ENCODE measurements around the gene MADD. TPM values are rescaled to one million over a fixed set of nuclear protein-coding genes. Genes with fewer than 3 reads are reported as not detected.

Gene MADD
- total RNA-seq, 1 donor from 2014 or later, result 24.7 TPM

DNA sequence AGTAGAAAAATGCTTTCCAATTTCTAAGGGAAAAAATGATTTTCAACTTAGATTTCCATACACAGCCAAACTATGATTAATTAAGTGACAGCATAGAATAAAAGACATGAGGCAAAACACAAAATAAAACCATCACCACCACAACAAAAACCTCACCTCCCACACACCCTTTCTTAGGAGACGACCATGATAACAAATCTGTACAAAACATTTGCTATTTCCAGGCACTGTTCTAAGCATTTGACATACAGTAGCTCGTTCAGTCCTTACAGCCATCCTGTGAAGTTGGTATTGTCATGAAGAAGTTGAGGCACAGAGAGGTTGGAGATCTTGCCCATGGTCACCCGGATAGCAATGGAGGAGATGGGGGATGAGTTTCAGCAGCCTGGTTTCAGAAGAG, 99.7 kb downstream of the MADD start:
- no peak overlapping the region for H3K4me3 ChIP-seq (ENCODE audit: low read depth, low read length)
- TF ChIP-seq, protein P1, sequence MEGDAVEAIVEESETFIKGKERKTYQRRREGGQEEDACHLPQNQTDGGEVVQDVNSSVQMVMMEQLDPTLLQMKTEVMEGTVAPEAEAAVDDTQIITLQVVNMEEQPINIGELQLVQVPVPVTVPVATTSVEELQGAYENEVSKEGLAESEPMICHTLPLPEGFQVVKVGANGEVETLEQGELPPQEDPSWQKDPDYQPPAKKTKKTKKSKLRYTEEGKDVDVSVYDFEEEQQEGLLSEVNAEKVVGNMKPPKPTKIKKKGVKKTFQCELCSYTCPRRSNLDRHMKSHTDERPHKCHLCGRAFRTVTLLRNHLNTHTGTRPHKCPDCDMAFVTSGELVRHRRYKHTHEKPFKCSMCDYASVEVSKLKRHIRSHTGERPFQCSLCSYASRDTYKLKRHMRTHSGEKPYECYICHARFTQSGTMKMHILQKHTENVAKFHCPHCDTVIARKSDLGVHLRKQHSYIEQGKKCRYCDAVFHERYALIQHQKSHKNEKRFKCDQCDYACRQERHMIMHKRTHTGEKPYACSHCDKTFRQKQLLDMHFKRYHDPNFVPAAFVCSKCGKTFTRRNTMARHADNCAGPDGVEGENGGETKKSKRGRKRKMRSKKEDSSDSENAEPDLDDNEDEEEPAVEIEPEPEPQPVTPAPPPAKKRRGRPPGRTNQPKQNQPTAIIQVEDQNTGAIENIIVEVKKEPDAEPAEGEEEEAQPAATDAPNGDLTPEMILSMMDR (conservative IDR thresholded peaks at IDR 0.05; ENCODE audit: low read depth, low read length), result no peak
- DNase-seq (ENCODE audit: low read depth), result no peak

DNA sequence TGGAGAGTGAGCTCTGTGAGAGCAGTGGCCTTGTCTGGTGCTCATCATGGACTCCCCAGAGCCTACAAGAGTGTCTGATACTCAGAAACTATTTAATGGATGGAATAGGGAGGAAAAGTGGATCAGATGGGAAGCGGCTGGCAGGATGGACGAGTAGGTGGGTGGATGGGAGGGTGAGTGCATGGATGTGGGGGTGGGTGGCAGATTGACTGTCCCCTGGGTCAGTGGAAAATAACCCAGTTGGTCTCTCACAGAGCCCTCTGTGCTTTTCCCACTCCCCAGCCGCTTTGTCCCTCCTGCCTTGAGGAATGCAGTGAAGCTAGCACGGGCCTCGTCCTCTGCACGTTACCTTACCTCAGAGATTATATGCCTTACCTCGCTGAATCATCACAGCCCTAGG, 102.5 kb downstream of the MADD start:
- TF ChIP-seq, protein P1 (conservative IDR thresholded peaks at IDR 0.05; ENCODE audit: low read depth, low read length), result no peak
- DNase-seq (ENCODE audit: low read depth), result no peak
- no peak overlapping the region for H3K4me3 ChIP-seq (ENCODE audit: low read depth, low read length)

DNA sequence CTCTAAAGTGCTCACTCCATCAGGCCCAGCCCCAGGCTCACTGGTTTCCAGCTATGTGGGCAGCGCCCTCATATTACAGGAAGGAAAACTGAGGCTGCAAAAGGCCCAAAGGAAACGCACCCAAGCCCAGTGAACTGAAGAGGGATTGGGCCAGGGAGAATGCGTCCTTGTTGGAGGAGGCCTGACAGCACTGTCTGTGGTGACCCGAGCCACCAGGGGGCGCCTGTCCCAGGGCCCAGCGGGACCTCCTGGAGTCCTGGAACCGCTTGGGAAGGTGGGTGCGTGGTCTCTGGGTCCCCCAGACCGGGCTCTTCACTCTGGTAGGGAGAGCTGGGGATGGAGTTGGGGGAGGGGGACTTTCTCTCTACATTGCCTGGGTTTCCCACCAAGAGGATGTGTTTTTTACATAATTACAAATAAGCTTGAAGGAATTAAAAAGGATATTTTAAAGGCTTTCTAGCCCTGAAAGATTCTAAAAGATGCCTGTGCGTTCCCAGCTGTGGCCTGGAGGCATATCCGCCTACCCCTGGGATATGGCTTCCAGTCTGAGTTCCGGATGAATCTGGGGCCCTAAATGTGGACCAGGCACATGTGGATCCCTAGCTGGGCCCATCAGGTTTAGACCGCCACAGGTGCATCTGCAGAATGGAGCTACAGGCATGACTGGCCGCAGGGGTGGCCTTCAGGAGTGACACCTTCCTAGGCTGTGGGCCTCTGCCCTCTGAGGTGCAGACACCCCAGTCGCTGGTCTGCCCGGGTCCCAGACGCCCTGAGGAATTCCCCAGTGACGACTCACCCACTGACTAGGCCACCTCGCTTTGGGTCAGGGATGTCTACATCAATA, 104.2 kb downstream of the MADD start:
- TF ChIP-seq, protein P1 (conservative IDR thresholded peaks at IDR 0.05; ENCODE audit: low read depth, low read length), result peak; percentile 97
- H3K4me3 ChIP-seq (ENCODE audit: low read depth, low read length), result no peak overlapping the region
- no peak for DNase-seq (ENCODE audit: low read depth)

DNA sequence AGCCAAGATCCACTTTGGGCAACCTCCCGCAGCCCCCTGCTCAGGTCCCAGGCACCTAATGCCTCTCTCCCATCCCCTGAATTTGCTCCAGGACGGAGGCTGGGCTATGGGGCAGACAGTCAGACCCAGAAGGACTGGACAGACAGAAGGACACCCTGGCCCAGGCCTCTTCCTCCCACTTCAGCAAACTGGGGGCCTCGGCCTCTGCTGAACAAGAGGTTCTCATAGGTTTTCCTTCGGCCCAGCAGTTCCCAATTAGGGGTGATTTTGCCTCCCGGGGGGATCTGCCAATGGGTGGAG, 104.7 kb downstream of the MADD start:
- H3K4me3 ChIP-seq (ENCODE audit: low read depth, low read length), result no peak overlapping the region
- TF ChIP-seq, protein P1 (conservative IDR thresholded peaks at IDR 0.05; ENCODE audit: low read depth, low read length), result no peak
- DNase-seq (ENCODE audit: low read depth), result no peak

DNA sequence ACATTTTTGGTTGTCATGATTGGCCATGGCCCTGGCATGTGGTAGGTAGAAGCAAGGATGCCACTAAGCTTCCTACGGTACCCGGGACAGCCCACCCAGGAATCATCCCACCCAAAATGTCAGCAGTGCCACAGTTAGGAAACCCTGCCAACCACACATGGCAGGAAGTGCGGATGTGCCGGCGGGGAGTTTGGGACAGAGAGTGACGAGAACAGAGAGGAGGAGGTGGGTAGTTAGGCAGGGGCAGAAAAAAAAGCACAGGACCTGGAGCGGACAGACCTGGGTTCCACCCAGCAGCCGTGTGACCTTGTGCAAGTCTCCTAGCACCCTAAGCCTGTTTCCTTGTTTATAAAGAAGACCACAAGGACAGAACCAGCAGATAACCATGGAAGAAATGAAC, 105.1 kb downstream of the MADD start:
- no peak for DNase-seq (ENCODE audit: low read depth)
- TF ChIP-seq, protein P1 (conservative IDR thresholded peaks at IDR 0.05; ENCODE audit: low read depth, low read length), result no peak
- H3K4me3 ChIP-seq (ENCODE audit: low read depth, low read length), result no peak overlapping the region

DNA sequence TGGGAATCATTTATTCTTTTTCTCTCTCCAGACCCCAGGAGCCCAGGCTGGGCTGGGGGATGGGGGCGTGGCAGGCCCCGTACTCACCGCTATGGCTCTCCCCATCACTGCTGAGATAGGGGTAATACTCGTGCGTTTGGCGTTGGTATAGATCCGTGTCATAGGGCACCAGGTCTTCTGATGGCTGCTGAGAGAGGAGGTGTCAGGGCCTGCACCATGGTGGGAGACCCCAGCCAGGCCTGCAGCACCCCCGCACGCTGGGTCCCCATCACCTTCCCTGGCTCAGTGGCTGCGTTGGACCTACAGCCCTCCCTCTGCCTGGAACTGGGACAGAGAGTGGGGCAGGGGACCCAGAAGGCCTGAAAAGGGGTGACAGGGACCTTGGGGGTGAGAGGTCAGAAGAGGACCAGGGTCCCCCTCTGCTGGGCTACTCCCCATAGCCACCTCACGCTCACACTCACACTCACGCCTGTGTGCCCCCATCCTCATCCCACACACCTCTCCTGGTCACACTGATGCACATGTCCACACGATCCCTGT, 105.7 kb downstream of the MADD start:
- no peak for DNase-seq (ENCODE audit: low read depth)
- TF ChIP-seq, protein P1 (conservative IDR thresholded peaks at IDR 0.05; ENCODE audit: low read depth, low read length), result no peak
- H3K4me3 ChIP-seq (ENCODE audit: low read depth, low read length), result no peak overlapping the region

DNA sequence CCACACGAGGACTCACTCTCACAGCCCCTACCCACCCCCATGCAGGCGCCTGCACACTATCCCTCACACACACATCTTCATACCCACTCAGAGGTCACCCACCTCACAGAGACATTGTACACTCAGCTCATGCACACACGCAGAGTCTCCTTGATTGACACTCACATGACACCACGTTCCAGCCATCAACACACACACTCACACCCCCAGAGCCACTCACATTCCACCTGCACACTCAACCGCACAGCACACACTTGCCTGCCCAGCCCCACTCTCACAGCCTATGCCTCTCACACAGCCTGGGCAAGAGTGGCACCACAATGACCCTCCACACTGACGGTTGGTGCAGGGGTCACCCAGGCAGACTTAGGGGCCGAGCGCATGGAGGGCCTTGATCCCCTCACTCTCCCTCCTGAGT, 106.2 kb downstream of the MADD start:
- TF ChIP-seq, protein P1 (conservative IDR thresholded peaks at IDR 0.05; ENCODE audit: low read depth, low read length), result no peak
- DNase-seq (ENCODE audit: low read depth), result peak; percentile 23
- H3K4me3 ChIP-seq (ENCODE audit: low read depth, low read length), result no peak overlapping the region
